Kidney (tissue), 14 donors: ENCODE data around the gene PC. TPM values are rescaled to one million over a fixed set of nuclear protein-coding genes. Genes with fewer than 3 reads are reported as not detected.

Experiments
- DNase-seq, 5 donors: peaks; one replicate each; pipeline ENCODE4 v3.0.0-alpha.2; 2013 to 2020
- FAIRE-seq: peaks from 2 replicates; lab custom pipeline; 2012; peaks lifted over from hg19 to GRCh38; lab: Jason Lieb, UNC
- H3K27ac ChIP-seq, 2 donors: one replicate each; pipeline ENCODE4 v1.7.0; 2013; ENCODE audit warnings: low read depth in 2 of 2, low read length in 2 of 2, inconsistent platforms in 1 of 2
- H3K27me3 ChIP-seq: one replicate; pipeline ENCODE4 v1.7.1; 2013; ENCODE audit warnings: low read length, inconsistent platforms; ENCODE audit not compliant: control insufficient read depth, insufficient read depth
- H3K36me3 ChIP-seq, 3 donors: one replicate each; pipeline versions ENCODE4 v1.7.0 to v1.7.1; 2013; ENCODE audit warnings: low read length in 3 of 3, control low read depth in 1 of 3, inconsistent platforms in 1 of 3; ENCODE audit not compliant: insufficient read depth in 3 of 3, control insufficient read depth in 2 of 3
- H3K4me1 ChIP-seq, 3 donors: one replicate each; pipeline versions ENCODE4 v1.7.0 to v1.7.1; 2013; ENCODE audit warnings: low read length in 3 of 3, inconsistent platforms in 1 of 3, low read depth in 1 of 3; ENCODE audit not compliant: control insufficient read depth in 2 of 3, insufficient read depth in 2 of 3
- H3K4me3 ChIP-seq, 3 donors: one replicate each; pipeline versions ENCODE4 v1.7.0 to v1.8.1; 2013; ENCODE audit warnings: low read length in 3 of 3, control low read depth in 1 of 3, inconsistent platforms in 1 of 3
- H3K9ac ChIP-seq, 3 donors: one replicate each; pipeline versions ENCODE4 v1.7.0 to v1.7.1; 2013; ENCODE audit warnings: low read length in 3 of 3, control low read depth in 1 of 3, inconsistent platforms in 1 of 3
- H3K9me3 ChIP-seq, 3 donors: one replicate each; pipeline versions ENCODE4 v1.7.0 to v1.7.1; 2013; ENCODE audit warnings: low read length in 3 of 3, control low read depth in 1 of 3, inconsistent platforms in 1 of 3; ENCODE audit not compliant: control insufficient read depth in 2 of 3, insufficient read depth in 1 of 3
- intact Hi-C: fragments of 100-400 bp; cut with DNase I; formaldehyde crosslinking; loops from one replicate; pipeline ENCODE4 v1.11.1; 2022
- polyA plus RNA-seq: library from polyadenylated mRNA; stranded (reverse); fragments of 350-450 nt; fragmentation: Illumina TruSeq; extraction: RNeasy Lipid Tissue Mini Kit (QIAGEN cat#74804); gene quantifications from one replicate; pipeline ENCODE4 v1.2.3, GENCODE V29; 2014; ENCODE audit warnings: low read depth, low replicate concordance; ENCODE audit not compliant: insufficient read depth
- total RNA-seq: library from RNA; stranded (reverse); fragmentation: NEBNext Ultra II Directional; extraction: Animal tissue kit (Norgen Biotek cat#: 25700); gene quantifications from one replicate; pipeline ENCODE4 v1.2.1, GENCODE V29; 2021
- TF ChIP-seq, protein P1 (sequence below): IDR thresholded peaks from 3 replicates; pipeline ENCODE4 v1.5.1; 2012; ENCODE audit warnings: mild to moderate bottlenecking, moderate library complexity, borderline replicate concordance; ENCODE audit not compliant: insufficient read depth; ENCODE audit errors: extremely low read depth
- donor health status: control.
- donor health status: control.
- donor health status: control.
- donor health status: control.
- donor health status: control.
- donor health status: DM: yes; HTN: yes; CAD: no.
- donor health status: Normal renal cell carcinoma (clear cell type).

The PC gene
- total and polyA plus RNA-seq, 2 donors from 2014 or later, result 20.8 to 95.2 TPM

DNA sequence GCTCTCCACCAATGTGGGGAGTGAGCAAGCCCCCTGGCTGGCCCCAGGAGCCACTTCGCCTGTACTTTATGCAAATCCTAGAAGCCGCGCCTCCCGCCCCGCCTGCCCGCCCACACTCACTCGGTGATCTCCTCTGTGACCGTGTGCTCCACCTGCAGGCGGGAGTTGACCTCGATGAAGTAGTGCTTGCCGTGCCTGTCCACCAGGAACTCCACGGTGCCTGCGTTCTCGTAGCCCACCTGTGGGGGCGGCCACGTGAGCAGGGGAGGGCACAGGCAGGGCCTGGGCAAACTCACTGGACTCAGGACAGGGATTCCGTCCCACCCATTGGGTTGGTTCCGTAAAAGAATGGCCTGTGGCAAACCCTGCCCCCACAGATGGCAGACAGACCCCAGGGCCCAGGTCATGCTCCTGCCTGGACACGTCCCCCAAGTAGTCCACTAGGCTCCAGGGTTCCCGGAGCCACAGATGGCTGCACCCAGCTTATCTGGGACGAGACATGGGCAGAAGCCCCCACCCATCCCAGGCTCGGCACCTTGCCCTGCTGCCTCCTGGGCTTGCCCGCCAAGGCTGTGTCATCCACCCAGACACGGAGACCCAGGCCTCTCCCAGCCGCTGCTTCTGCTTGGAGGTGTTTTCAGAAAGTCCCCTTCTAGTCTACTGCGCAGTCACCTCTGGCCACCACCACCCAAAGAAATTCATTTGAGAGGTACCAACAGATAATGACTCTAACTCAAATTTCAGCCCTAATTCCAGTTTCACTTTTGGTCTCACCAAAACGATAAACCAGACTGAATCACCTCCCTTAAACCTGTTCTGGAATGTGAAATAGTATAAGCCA is 89.2 kb downstream of the PC start:
- FAIRE-seq, result no peak

DNA sequence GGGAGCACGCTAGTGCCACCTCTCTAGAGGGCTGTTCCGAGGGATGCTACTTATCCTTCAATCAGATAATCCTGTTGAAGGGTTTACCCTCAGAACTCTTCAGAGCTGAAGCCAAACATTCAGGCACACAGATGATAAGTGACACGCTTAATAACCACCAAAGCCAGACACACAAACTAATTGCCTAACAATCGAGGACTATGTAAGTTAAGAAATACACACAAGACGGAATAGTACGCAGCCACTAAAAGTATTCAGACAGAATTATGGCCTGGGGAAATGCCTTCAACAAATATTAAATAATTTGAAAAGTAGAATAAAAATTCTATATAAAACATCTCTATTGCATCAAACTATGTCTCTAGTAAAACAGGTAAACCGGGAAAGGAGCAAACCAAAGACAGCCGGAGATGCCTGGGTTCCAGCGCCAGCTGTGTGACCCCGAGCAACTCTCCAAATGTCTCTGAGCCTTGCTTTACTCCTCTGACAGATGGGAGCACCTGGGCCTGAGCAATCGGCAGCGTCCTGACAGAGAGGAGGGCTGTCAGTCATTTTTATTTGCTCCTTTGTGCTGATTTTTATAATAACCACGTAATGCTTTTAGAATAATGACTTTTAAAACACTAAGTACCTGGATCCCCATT is 90.0 kb downstream of the PC start:
- FAIRE-seq (no peak), DNase-seq (no peak)
- Histone ChIP-seq H3K9ac (no peak overlapping the region), H3K9me3 (no peaks in the 10 kb centered on the region), H3K27me3 (no peaks in the 10 kb centered on the region), H3K36me3 (peaks cover 0 to 18% (median 0%) of the 10 kb centered on the region in 3 donors), H3K27ac (no peak overlapping the region), H3K4me3 (no peak overlapping the region), H3K4me1 (no peaks in the 10 kb centered on the region)
- TF ChIP-seq, protein P1, sequence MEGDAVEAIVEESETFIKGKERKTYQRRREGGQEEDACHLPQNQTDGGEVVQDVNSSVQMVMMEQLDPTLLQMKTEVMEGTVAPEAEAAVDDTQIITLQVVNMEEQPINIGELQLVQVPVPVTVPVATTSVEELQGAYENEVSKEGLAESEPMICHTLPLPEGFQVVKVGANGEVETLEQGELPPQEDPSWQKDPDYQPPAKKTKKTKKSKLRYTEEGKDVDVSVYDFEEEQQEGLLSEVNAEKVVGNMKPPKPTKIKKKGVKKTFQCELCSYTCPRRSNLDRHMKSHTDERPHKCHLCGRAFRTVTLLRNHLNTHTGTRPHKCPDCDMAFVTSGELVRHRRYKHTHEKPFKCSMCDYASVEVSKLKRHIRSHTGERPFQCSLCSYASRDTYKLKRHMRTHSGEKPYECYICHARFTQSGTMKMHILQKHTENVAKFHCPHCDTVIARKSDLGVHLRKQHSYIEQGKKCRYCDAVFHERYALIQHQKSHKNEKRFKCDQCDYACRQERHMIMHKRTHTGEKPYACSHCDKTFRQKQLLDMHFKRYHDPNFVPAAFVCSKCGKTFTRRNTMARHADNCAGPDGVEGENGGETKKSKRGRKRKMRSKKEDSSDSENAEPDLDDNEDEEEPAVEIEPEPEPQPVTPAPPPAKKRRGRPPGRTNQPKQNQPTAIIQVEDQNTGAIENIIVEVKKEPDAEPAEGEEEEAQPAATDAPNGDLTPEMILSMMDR, result no peak
- intact Hi-C loops, result no loop called here

More for the DNA sequence above, 89.2 kb downstream of the PC start:
- peaks cover 0 to 18% (median 0%) of the 10 kb centered on the region in 3 donors for H3K36me3 ChIP-seq
- TF ChIP-seq, protein P1, result no peak
- H3K9me3 ChIP-seq, result no peaks in the 10 kb centered on the region
- no peaks in the 10 kb centered on the region for H3K27me3 ChIP-seq
- peak in 4 of 5 donors; percentile 62 to 81 (median 74) for DNase-seq
- intact Hi-C loops, result no loop called here
- no peaks in the 10 kb centered on the region for H3K4me1 ChIP-seq
- H3K4me3 ChIP-seq, result no peak overlapping the region
- no peak overlapping the region for H3K9ac ChIP-seq
- no peak overlapping the region for H3K27ac ChIP-seq

DNA sequence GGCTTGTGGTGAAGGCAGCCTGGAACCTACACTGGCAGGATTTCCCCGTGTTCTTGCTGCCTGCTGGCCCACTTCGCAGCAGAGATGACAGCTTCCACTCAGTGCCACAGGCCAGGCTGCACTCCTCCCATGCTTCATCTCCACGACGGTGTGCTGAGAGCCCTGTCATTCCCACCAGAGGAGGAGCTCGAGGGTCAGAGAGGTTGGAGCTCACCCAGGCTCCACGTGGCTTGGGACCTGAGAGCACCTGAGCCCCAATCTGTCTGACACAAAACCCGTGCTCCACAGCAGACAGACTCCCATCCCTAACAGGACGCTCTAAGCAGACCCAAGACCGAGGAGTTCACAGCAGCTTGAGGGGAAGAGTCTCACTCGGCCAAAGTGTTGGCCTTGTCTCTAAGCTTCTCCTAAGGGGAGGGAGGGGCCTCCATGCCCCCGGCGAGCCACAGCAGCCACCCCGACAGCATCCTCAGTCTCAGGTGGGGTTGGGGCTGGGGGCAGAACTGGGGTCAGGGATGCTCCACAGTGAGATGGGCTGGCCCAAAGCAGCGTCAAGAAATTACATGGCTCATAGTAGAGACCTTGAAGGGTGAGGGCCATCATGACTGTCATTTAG is 90.7 kb downstream of the PC start:
- Histone ChIP-seq H3K9ac (no peak overlapping the region), H3K36me3 (peaks cover 0 to 18% (median 0%) of the 10 kb centered on the region in 3 donors)
- intact Hi-C loops, result no loop called here

More for the DNA sequence above, 90.7 kb downstream of the PC start:
- no peaks in the 10 kb centered on the region for H3K9me3 ChIP-seq
- H3K27me3 ChIP-seq, result no peaks in the 10 kb centered on the region
- no peak overlapping the region for H3K27ac ChIP-seq
- H3K4me1 ChIP-seq, result no peaks in the 10 kb centered on the region
- no peak overlapping the region for H3K4me3 ChIP-seq
- TF ChIP-seq, protein P1, result no peak
- DNase-seq (no peak), FAIRE-seq (no peak)
